A673 (cell line): Measurements from ENCODE around the gene MBOAT7. TPM values are rescaled to one million over a fixed set of nuclear protein-coding genes. Genes with fewer than 3 reads are reported as not detected.

ENCODE experiments used
- BruUV-seq: library from RNA; stranded (reverse); fragments of 400-500 nt; replicated peaks from 2 replicates; lab custom pipeline; 2021; lab: Mats Ljungman, UMichigan
- CTCF ChIA-PET: fragments of 300-600 bp; sonication (Branson Sonifier 250); formaldehyde crosslinking; loops from one replicate; lab custom pipeline; 2022; ENCODE audit warnings: antibody characterized with exemption; lab: Charles Lee
- POLR2A ChIA-PET: fragments of 300-600 bp; sonication (Branson Sonifier 250); formaldehyde crosslinking; loops from one replicate; lab custom pipeline; 2022; ENCODE audit warnings: antibody characterized with exemption; ENCODE audit not compliant: low non-redundant PET; lab: Charles Lee
- DNase-seq: peaks from one replicate; pipeline ENCODE4 v3.0.0-alpha.2; 2015; ENCODE audit warnings: low spot score
- H3K27ac ChIP-seq: fragments of 200-600 bp; sonication (generic); 2 replicates; pipeline ENCODE4 v1.5.1; 2016; ENCODE audit warnings: mixed run types, low read depth, mild to moderate bottlenecking, mixed read lengths, antibody characterized with exemption, low read length; ENCODE audit not compliant: poor library complexity, severe bottlenecking
- H3K27me3 ChIP-seq: fragments of 200-600 bp; sonication (generic); replicated peaks from 2 replicates; pipeline ENCODE4 v1.6.1; 2017; ENCODE audit warnings: mixed run types, low read depth, mild to moderate bottlenecking, mixed read lengths, antibody characterized with exemption, low read length; ENCODE audit not compliant: insufficient read depth, poor library complexity
- H3K36me3 ChIP-seq: fragments of 200-600 bp; sonication (generic); 2 replicates; pipeline ENCODE4 v1.6.1; 2016; ENCODE audit warnings: mixed run types, mild to moderate bottlenecking, mixed read lengths, antibody characterized with exemption, low read length; ENCODE audit not compliant: insufficient read depth, poor library complexity, severe bottlenecking
- H3K4me1 ChIP-seq: fragments of 200-600 bp; sonication (generic); 2 replicates; pipeline ENCODE4 v1.6.1; 2017; ENCODE audit warnings: mixed run types, mild to moderate bottlenecking, mixed read lengths, antibody characterized with exemption, low read length; ENCODE audit not compliant: insufficient read depth, poor library complexity, severe bottlenecking
- H3K4me3 ChIP-seq: fragments of 200-600 bp; sonication (generic); 2 replicates; pipeline ENCODE4 v1.5.1; 2016; ENCODE audit warnings: low read depth, mixed run types, mild to moderate bottlenecking, mixed read lengths, low read length; ENCODE audit not compliant: poor library complexity, severe bottlenecking
- H3K9me3 ChIP-seq: fragments of 200-600 bp; sonication (generic); 2 replicates; pipeline ENCODE4 v1.6.1; 2016; ENCODE audit warnings: mixed run types, low read depth, mild to moderate bottlenecking, mixed read lengths, antibody characterized with exemption, low read length; ENCODE audit not compliant: poor library complexity, severe bottlenecking
- CTCF ChIP-seq: fragments of 300-800, 200-600 bp; sonication (generic); conservative IDR thresholded peaks from 2 replicates; pipeline ENCODE4 v1.5.1; 2017; ENCODE audit warnings: low read depth, mild to moderate bottlenecking, antibody characterized with exemption, low read length, moderate library complexity, mixed read lengths
- EZH2 ChIP-seq: fragments of 200-600 bp; sonication (generic); IDR thresholded peaks from 2 replicates; pipeline ENCODE4 v1.6.1; 2017; ENCODE audit warnings: borderline replicate concordance, low read depth, mild to moderate bottlenecking, mixed read lengths, antibody characterized with exemption, low read length; ENCODE audit not compliant: poor library complexity, severe bottlenecking
- intact Hi-C: fragments of 100-400 bp; cut with micrococcal nuclease; formaldehyde crosslinking; loops from one replicate; pipeline ENCODE4 v1.10.0; 2022; ENCODE audit not compliant: unreplicated experiment
- total RNA-seq: library from RNA; stranded (reverse); gene quantifications from 2 replicates; pipeline ENCODE4 v1.2.3, GENCODE V29; 2021

Gene MBOAT7
- total RNA-seq, 1 experiment from 2014 or later: 107 TPM

- TF ChIP-seq CTCF (no peak), EZH2 (no peak)
- Histone ChIP-seq H3K27ac (no peak overlapping the region), H3K36me3 (peaks cover 91% of the 10 kb centered on the region), H3K4me3 (no peak overlapping the region), H3K27me3 (no peaks in the 10 kb centered on the region), H3K4me1 (no peaks in the 10 kb centered on the region), H3K9me3 (no peaks in the 10 kb centered on the region)
- intact Hi-C loops: no loop called here
- ChIA-PET POLR2A (no interaction called here), CTCF (no interaction called here)
- no peak for DNase-seq
- BruUV-seq: no TSS peak
Observed at GRCh38 chr19:54145541-54146158, 43.7 kb downstream of the MBOAT7 start.

- Histone ChIP-seq H3K4me1 (peaks cover 12% of the 10 kb centered on the region), H3K27me3 (no peaks in the 10 kb centered on the region), H3K36me3 (peaks cover 73% of the 10 kb centered on the region), H3K9me3 (no peaks in the 10 kb centered on the region), H3K27ac (no peak overlapping the region), H3K4me3 (no peak overlapping the region)
- no peak for TF ChIP-seq CTCF
- TF ChIP-seq EZH2: no peak
- ChIA-PET POLR2A (no interaction called here), CTCF (no interaction called here)
- no peak for DNase-seq
- intact Hi-C loops: no loop called here
- BruUV-seq: no TSS peak
Observed at GRCh38 chr19:54142166-54142780, 47.1 kb downstream of the MBOAT7 start.

GRCh38 chr19:54141356-54141755, 48.0 kb downstream of the MBOAT7 start:
- intact Hi-C loops: no loop called here
- POLR2A ChIA-PET: no interaction called here
- Histone ChIP-seq H3K4me3 (no peak overlapping the region), H3K9me3 (no peaks in the 10 kb centered on the region), H3K36me3 (peaks cover 64% of the 10 kb centered on the region), H3K27ac (no peak overlapping the region), H3K27me3 (no peaks in the 10 kb centered on the region), H3K4me1 (peaks cover 12% of the 10 kb centered on the region)
- DNase-seq: no peak
- BruUV-seq: no TSS peak
- TF ChIP-seq EZH2 (no peak), CTCF (no peak)
- CTCF ChIA-PET: no interaction called here
